Right atrium auricular region (tissue), 2 donors: Measurements from ENCODE around the gene SKAP1. TPM values are rescaled to one million over a fixed set of nuclear protein-coding genes. Genes with fewer than 3 reads are reported as not detected.

Experiments used
- DNase-seq: peaks from one replicate; pipeline ENCODE4 v3.0.0-alpha.2; 2019; ENCODE audit warnings: low spot score
- H3K27ac ChIP-seq, 2 donors: fragments of 200-600 bp; sonication (generic); 1 replicate in 1 of 2; 2 replicates in 1 of 2; pipeline ENCODE4 v1.5.1; 2016 to 2019
- H3K27me3 ChIP-seq, 2 donors: fragments of 200-600 bp; sonication (generic); one replicate each; pipeline versions ENCODE4 v1.5.1 to v1.6.0; 2017 to 2019
- H3K36me3 ChIP-seq: fragments of 200-600 bp; sonication (generic); one replicate; pipeline ENCODE4 v1.5.1; 2016
- H3K4me1 ChIP-seq, 2 donors: fragments of 200-600 bp; sonication (generic); one replicate each; pipeline versions ENCODE4 v1.5.1 to v1.6.0; 2017 to 2019
- H3K4me3 ChIP-seq, 2 donors: fragments of 200-600 bp; sonication (generic); 1 replicate in 1 of 2; 2 replicates in 1 of 2; pipeline ENCODE4 v1.5.1; 2017 to 2019; ENCODE audit warnings: mild to moderate bottlenecking in 1 of 2, moderate library complexity in 1 of 2
- H3K9me3 ChIP-seq, 2 donors: fragments of 200-600 bp; sonication (generic); one replicate each; pipeline ENCODE4 v1.5.1; 2019
- CTCF ChIP-seq, 2 donors: fragments of 200-600 bp; sonication (generic); IDR thresholded peaks; one replicate each; pipeline ENCODE4 v1.5.1; 2019; ENCODE audit warnings: antibody characterized with exemption in 2 of 2
- total RNA-seq, 2 donors: library from RNA; depleted of rRNA; stranded (reverse); fragments of >200 nt; gene quantifications; one replicate each; pipeline ENCODE4 v1.1.0, GENCODE V29; 2016

SKAP1 gene
- total RNA-seq, 2 donors from 2014 or later, result not detected

GRCh38 chr17:48439875-48440505, 10.0 kb upstream of the SKAP1 start:
- no peak for TF ChIP-seq CTCF (IDR thresholded peaks at IDR 0.05)
- H3K27me3 ChIP-seq, result no peaks in the 10 kb centered on the region
- H3K4me1 ChIP-seq, result no peaks in the 10 kb centered on the region
- no peak overlapping the region for H3K27ac ChIP-seq
- DNase-seq, result no peak
- H3K9me3 ChIP-seq, result no peaks in the 10 kb centered on the region
- H3K36me3 ChIP-seq, result no peaks in the 10 kb centered on the region
- no peak overlapping the region for H3K4me3 ChIP-seq

- H3K27me3 ChIP-seq, result no peaks in the 10 kb centered on the region
- no peaks in the 10 kb centered on the region for H3K36me3 ChIP-seq
- H3K27ac ChIP-seq, result no peak overlapping the region
- H3K4me3 ChIP-seq, result no peak overlapping the region
- no peaks in the 10 kb centered on the region for H3K9me3 ChIP-seq
- no peak for TF ChIP-seq CTCF (IDR thresholded peaks at IDR 0.05)
- H3K4me1 ChIP-seq, result no peaks in the 10 kb centered on the region
- DNase-seq, result no peak
Measured at GRCh38 chr17:48439110-48439850, 9.3 kb upstream of the SKAP1 start.

GRCh38 chr17:48438516-48439061, 8.6 kb upstream of the SKAP1 start:
- Histone ChIP-seq H3K4me1 (no peaks in the 10 kb centered on the region), H3K36me3 (no peaks in the 10 kb centered on the region), H3K4me3 (no peak overlapping the region), H3K27me3 (no peaks in the 10 kb centered on the region), H3K27ac (no peak overlapping the region), H3K9me3 (no peaks in the 10 kb centered on the region)
- no peak for TF ChIP-seq CTCF (IDR thresholded peaks at IDR 0.05)
- no peak for DNase-seq

- Histone ChIP-seq H3K4me3 (no peak overlapping the region), H3K27me3 (peaks cover 5 to 9% of the 10 kb centered on the region in 2 donors), H3K4me1 (no peaks in the 10 kb centered on the region), H3K36me3 (no peaks in the 10 kb centered on the region), H3K27ac (no peak overlapping the region), H3K9me3 (no peaks in the 10 kb centered on the region)
- DNase-seq, result no peak
- TF ChIP-seq CTCF (IDR thresholded peaks at IDR 0.05), result no peak
Measured at GRCh38 chr17:48433896-48434295, 3.9 kb upstream of the SKAP1 start.

GRCh38 chr17:48432820-48433775, 3.1 kb upstream of the SKAP1 start:
- no peak for TF ChIP-seq CTCF (IDR thresholded peaks at IDR 0.05)
- Histone ChIP-seq H3K36me3 (no peaks in the 10 kb centered on the region), H3K4me1 (no peaks in the 10 kb centered on the region), H3K4me3 (no peak overlapping the region), H3K27ac (no peak overlapping the region), H3K27me3 (peaks cover 5 to 12% of the 10 kb centered on the region in 2 donors), H3K9me3 (no peaks in the 10 kb centered on the region)
- DNase-seq, result no peak
